IMR-90 (cell line): ENCODE results near the gene RAB3IL1. TPM values are rescaled to one million over a fixed set of nuclear protein-coding genes. Genes with fewer than 3 reads are reported as not detected.

Source experiments
- ATAC-seq: fragments of 200-7000 bp; cut with Tn5 transposase; 2 replicates; pipeline ENCODE4 v1.9.1; 2020; ENCODE audit warnings: low read depth, mild to moderate bottlenecking, moderate library complexity
- BruUV-seq: library from RNA; stranded (reverse); fragments of 400-500 nt; replicated peaks from 2 replicates; lab custom pipeline; 2021; lab: Mats Ljungman, UMichigan
- CTCF ChIA-PET: fragments of 300-600 bp; formaldehyde crosslinking; extraction: SDS; loops from one replicate; lab custom pipeline; 2021; ENCODE audit warnings: antibody characterized with exemption; lab: Yijun Ruan, JAX
- POLR2A ChIA-PET: fragments of 300-600 bp; sonication (Branson Sonifier 250); formaldehyde crosslinking; loops from one replicate; lab custom pipeline; 2022; ENCODE audit warnings: antibody characterized with exemption; ENCODE audit not compliant: unreplicated experiment; lab: Charles Lee
- DNase-seq: peaks from one replicate; pipeline ENCODE4 v3.0.0; 2013
- H2AFZ ChIP-seq: replicated peaks from 2 replicates; pipeline ENCODE3; 2013; ENCODE audit warnings: low read length, mild to moderate bottlenecking; ENCODE audit not compliant: poor library complexity
- H2AK5ac ChIP-seq: 2 replicates; pipeline ENCODE4 v1.6.1; 2013; ENCODE audit warnings: low read depth, low read length, inconsistent platforms
- H2AK9ac ChIP-seq: replicated peaks from 2 replicates; pipeline ENCODE3; 2013; ENCODE audit warnings: mild to moderate bottlenecking, low read depth, low read length, moderate library complexity; ENCODE audit not compliant: poor library complexity
- H2BK120ac ChIP-seq: 2 replicates; pipeline ENCODE4 v1.6.1; 2013; ENCODE audit warnings: low read depth, low read length, inconsistent platforms
- H2BK15ac ChIP-seq: 3 replicates; pipeline ENCODE4 v1.6.1; 2013; ENCODE audit warnings: low read depth, low read length, inconsistent platforms
- H2BK20ac ChIP-seq: 2 replicates; pipeline ENCODE4 v1.6.1; 2013; ENCODE audit warnings: low read depth, mild to moderate bottlenecking, inconsistent platforms, low read length, moderate library complexity
- H2BK5ac ChIP-seq: 2 replicates; pipeline ENCODE4 v1.6.1; 2013; ENCODE audit warnings: mild to moderate bottlenecking, low read depth, low read length, inconsistent platforms; ENCODE audit not compliant: poor library complexity, severe bottlenecking
- H3K14ac ChIP-seq: replicated peaks from 2 replicates; pipeline ENCODE4 v1.6.1; 2013; ENCODE audit warnings: low read depth, low read length, inconsistent platforms
- H3K18ac ChIP-seq: 2 replicates; pipeline ENCODE4 v1.6.1; 2013; ENCODE audit warnings: low read depth, low read length, control low read depth
- H3K23ac ChIP-seq: 2 replicates; pipeline ENCODE4 v1.6.1; 2013; ENCODE audit warnings: low read depth, low read length, inconsistent platforms
- H3K27ac ChIP-seq: 2 replicates; pipeline ENCODE4 v1.5.1; 2013; ENCODE audit warnings: mild to moderate bottlenecking, control low read depth, low read length; ENCODE audit not compliant: insufficient read depth
- H3K27me3 ChIP-seq: 2 replicates; pipeline ENCODE4 v1.6.1; 2013; ENCODE audit warnings: low read length; ENCODE audit not compliant: control insufficient read depth, insufficient read depth
- H3K36me3 ChIP-seq: 2 replicates; pipeline ENCODE4 v1.6.1; 2013; ENCODE audit warnings: low read length, mixed read lengths; ENCODE audit not compliant: control insufficient read depth, insufficient read depth
- H3K4ac ChIP-seq: 2 replicates; pipeline ENCODE4 v1.6.1; 2013; ENCODE audit warnings: low read depth, low read length, inconsistent platforms
- H3K4me1 ChIP-seq: 2 replicates; pipeline ENCODE4 v1.6.1; 2013; ENCODE audit warnings: low read length, mixed read lengths; ENCODE audit not compliant: control insufficient read depth, insufficient read depth
- H3K4me2 ChIP-seq: 2 replicates; pipeline ENCODE4 v1.6.1; 2013; ENCODE audit warnings: low read depth, mild to moderate bottlenecking, control low read depth, low read length, moderate library complexity
- H3K4me3 ChIP-seq: 2 replicates; pipeline ENCODE4 v1.5.1; 2013; ENCODE audit warnings: low read depth, mild to moderate bottlenecking, control low read depth, low read length, moderate library complexity; ENCODE audit not compliant: insufficient read depth
- H3K56ac ChIP-seq: 2 replicates; pipeline ENCODE4 v1.6.1; 2013; ENCODE audit warnings: low read length, inconsistent platforms; ENCODE audit not compliant: insufficient read depth; ENCODE audit errors: extremely low read depth
- H3K79me1 ChIP-seq, 2 experiments: 2 replicates each; pipeline ENCODE4 v1.6.1; 2013; ENCODE audit warnings: low read length in 2 of 2, inconsistent platforms in 1 of 2, low read depth in 1 of 2
- H3K9ac ChIP-seq: 2 replicates; pipeline ENCODE4 v1.6.1; 2013; ENCODE audit warnings: low read depth, low read length, control low read depth
- H3K9me1 ChIP-seq: 2 replicates; pipeline ENCODE4 v1.6.1; 2013; ENCODE audit warnings: low read length, inconsistent platforms; ENCODE audit not compliant: insufficient read depth
- H3K9me3 ChIP-seq: 2 replicates; pipeline ENCODE4 v1.6.1; 2013; ENCODE audit warnings: low read length; ENCODE audit not compliant: control insufficient read depth, insufficient read depth
- H4K20me1 ChIP-seq: 2 replicates; pipeline ENCODE4 v1.6.1; 2013; ENCODE audit warnings: low read length, inconsistent platforms; ENCODE audit not compliant: insufficient read depth
- H4K5ac ChIP-seq: 2 replicates; pipeline ENCODE4 v1.6.1; 2013; ENCODE audit warnings: mild to moderate bottlenecking, low read depth, low read length, control low read depth
- H4K8ac ChIP-seq, 2 experiments: 2 replicates each; pipeline ENCODE4 v1.6.1; 2013; ENCODE audit warnings: low read depth in 2 of 2, low read length in 2 of 2, control low read depth in 1 of 2, inconsistent platforms in 1 of 2
- H4K91ac ChIP-seq: 2 replicates; pipeline ENCODE4 v1.6.1; 2013; ENCODE audit warnings: low read depth, low read length, inconsistent platforms; ENCODE audit not compliant: insufficient read depth
- CEBPB ChIP-seq: IDR thresholded peaks from 2 replicates; pipeline ENCODE4 v1.6.1; 2012; ENCODE audit warnings: low read depth, low read length, improper control_type of control experiment
- MAZ ChIP-seq: IDR thresholded peaks from 2 replicates; pipeline ENCODE4 v1.6.1; 2012; ENCODE audit warnings: low read depth, mild to moderate bottlenecking, low read length, improper control_type of control experiment, moderate library complexity, borderline replicate concordance
- WGBS, 2 experiments: methylation state at CpG; one replicate each; pipeline versions ENCODE4 v1.1.5 to v1.1.7; 2013; ENCODE audit warnings: missing lambda C conversion rate in 2 of 2; ENCODE audit not compliant: insufficient read length in 1 of 2; ENCODE audit errors: extremely low coverage in 2 of 2; 5-methylcytosine and 5-hydroxymethylcytosine counted together
- dilution Hi-C: fragments of 300-500 bp; cut with HindIII; formaldehyde crosslinking; loops from one replicate; pipeline ENCODE4 v1.14.3; 2018; ENCODE audit warnings: low sequenced_read_pairs; ENCODE audit not compliant: unreplicated experiment
- in situ Hi-C: fragments of 300-500 bp; cut with MboI; formaldehyde crosslinking; loops from 3 replicates; pipeline ENCODE4 v1.14.3; 2019; ENCODE audit warnings: low sequenced_read_pairs, inconsistent platforms, mixed read lengths
- intact Hi-C: fragments of 100-400 bp; cut with micrococcal nuclease; formaldehyde crosslinking; loops from 2 replicates; pipeline ENCODE4 v1.10.0; 2022
- polyA plus RNA-seq, 3 experiments: library from polyadenylated mRNA; depleted of rRNA; stranded (reverse); fragments of >200 nt; gene quantifications; 2 replicates each; pipeline ENCODE4 v1.2.3, GENCODE V29; 2012; ENCODE audit warnings: low replicate concordance in 1 of 3
- total RNA-seq: library from RNA; depleted of rRNA; stranded (reverse); fragments of >200 nt; gene quantifications from 2 replicates; pipeline ENCODE4 v1.2.3, GENCODE V29; 2012

RAB3IL1 gene
- total and polyA plus RNA-seq, 2 of the 4 experiments (the other 2 are of a cell fraction), result 0.72 to 1.9 TPM

- no peak for TF ChIP-seq MAZ
Observed at GRCh38 chr11:61869708-61870451, 47.5 kb downstream of the RAB3IL1 start (continued).

- Histone ChIP-seq H3K36me3 (peaks cover 10% of the 10 kb centered on the region; the same call in 1 of the 2 replicates), H4K91ac (no peak overlapping the region), H3K27ac (no peak overlapping the region), H3K56ac (no peak overlapping the region), H2BK5ac (no peak overlapping the region), H3K79me1 (no peaks in the 10 kb centered on the region), H2BK120ac (no peak overlapping the region), H2AFZ (no peak overlapping the region), H4K20me1 (no peaks in the 10 kb centered on the region; the same call in 1 of the 2 replicates), H3K9me3 (no peaks in the 10 kb centered on the region), H2BK15ac (no peak overlapping the region), H3K4me3 (no peak overlapping the region), H4K8ac (no peak overlapping the region), H2AK5ac (no peak overlapping the region), H2BK20ac (no peak overlapping the region), H2AK9ac (no peak overlapping the region), H3K23ac (no peak overlapping the region), H3K14ac (no peak overlapping the region), H3K9me1 (no peaks in the 10 kb centered on the region), H3K4ac (no peak overlapping the region), H3K9ac (no peak overlapping the region), H3K27me3 (no peaks in the 10 kb centered on the region), H3K4me1 (peaks cover 2% of the 10 kb centered on the region), H4K5ac (no peak overlapping the region), H3K4me2 (no peak overlapping the region), H3K18ac (no peak overlapping the region)
- BruUV-seq, result no TSS peak
- ATAC-seq (no peak), DNase-seq (no peak)
- ChIA-PET POLR2A (interaction anchor here (0.6 kb wide), 1 partner anchor 72 kb away, joined by 4 read pairs; no protein-coding TSS in a partner anchor), CTCF (no interaction called here)
- no peak for TF ChIP-seq CEBPB
- in situ Hi-C loops, result loop anchor here (25.0 kb wide), 1 partner anchor 443 kb away; no protein-coding TSS in a partner anchor
- intact Hi-C loops, result no loop called here
- dilution Hi-C loops, result no loop called here
- WGBS, 2 experiments, result 84% methylated on average over 2 of the region's 4 CpGs; no CpG with 5 or more reads in 1 of the 2 experiments
Observed at GRCh38 chr11:61869429-61869707, 48.0 kb downstream of the RAB3IL1 start.
